H9 (cell line): ENCODE data around the gene CCDC57. TPM values are rescaled to one million over a fixed set of nuclear protein-coding genes. Genes with fewer than 3 reads are reported as not detected.

Experiments
- DNase-seq: peaks from one replicate; pipeline ENCODE4 v3.0.0-alpha.2; 2017
- H2AFZ ChIP-seq: one replicate; pipeline ENCODE4 v1.6.1; 2013; ENCODE audit warnings: mild to moderate bottlenecking, low read length, control low read depth, moderate library complexity
- H2AK5ac ChIP-seq: 2 replicates; pipeline ENCODE4 v1.6.1; 2013; ENCODE audit warnings: low read length, control low read depth, mixed read lengths; ENCODE audit not compliant: insufficient read length
- H2BK120ac ChIP-seq: one replicate; pipeline ENCODE4 v1.6.1; 2013; ENCODE audit warnings: low read depth, mild to moderate bottlenecking, low read length, control low read depth, inconsistent platforms; ENCODE audit not compliant: poor library complexity, severe bottlenecking
- H2BK12ac ChIP-seq: 2 replicates; pipeline ENCODE4 v1.6.1; 2013; ENCODE audit warnings: low read length, control low read depth, mixed read lengths, low read depth; ENCODE audit not compliant: insufficient read length
- H2BK15ac ChIP-seq: 2 replicates; pipeline ENCODE4 v1.6.1; 2013; ENCODE audit warnings: low read depth, low read length, control low read depth
- H2BK20ac ChIP-seq: one replicate; pipeline ENCODE4 v1.6.1; 2013; ENCODE audit warnings: low read depth, mild to moderate bottlenecking, low read length, control low read depth, inconsistent platforms; ENCODE audit not compliant: poor library complexity, severe bottlenecking
- H2BK5ac ChIP-seq: 2 replicates; pipeline ENCODE4 v1.6.1; 2013; ENCODE audit warnings: low read length, control low read depth, mixed read lengths; ENCODE audit not compliant: insufficient read length
- H3K14ac ChIP-seq: 2 replicates; pipeline ENCODE4 v1.6.1; 2013; ENCODE audit warnings: low read length, control low read depth; ENCODE audit not compliant: insufficient read depth
- H3K18ac ChIP-seq: 2 replicates; pipeline ENCODE4 v1.6.1; 2013; ENCODE audit warnings: low read depth, mild to moderate bottlenecking, mixed read lengths, low read length, control low read depth; ENCODE audit not compliant: insufficient read length
- H3K23ac ChIP-seq: 2 replicates; pipeline ENCODE4 v1.6.1; 2013; ENCODE audit warnings: low read length, control low read depth, mixed read lengths, low read depth; ENCODE audit not compliant: insufficient read length
- H3K23me2 ChIP-seq: 2 replicates; pipeline ENCODE4 v1.6.1; 2013; ENCODE audit warnings: low read depth, mild to moderate bottlenecking, mixed read lengths, low read length, control low read depth; ENCODE audit not compliant: insufficient read length, poor library complexity, severe bottlenecking
- H3K27ac ChIP-seq: 2 replicates; pipeline ENCODE4 v1.5.1; 2013; ENCODE audit warnings: low read length, control low read depth, mixed read lengths, low read depth; ENCODE audit not compliant: insufficient read length
- H3K27me3 ChIP-seq: 2 replicates; pipeline ENCODE4 v1.6.1; 2013; ENCODE audit warnings: low read length, control low read depth, inconsistent platforms; ENCODE audit not compliant: insufficient read depth
- H3K4ac ChIP-seq: 2 replicates; pipeline ENCODE4 v1.6.1; 2013; ENCODE audit warnings: low read depth, mild to moderate bottlenecking, control low read depth, inconsistent platforms, low read length, moderate library complexity
- H3K4me1 ChIP-seq: 2 replicates; pipeline ENCODE4 v1.6.1; 2013; ENCODE audit warnings: low read length, control low read depth, inconsistent platforms; ENCODE audit not compliant: insufficient read depth
- H3K4me2 ChIP-seq: 2 replicates; pipeline ENCODE4 v1.6.1; 2013; ENCODE audit warnings: low read length, control low read depth, mixed read lengths; ENCODE audit not compliant: insufficient read length, insufficient read depth
- H3K56ac ChIP-seq: 2 replicates; pipeline ENCODE4 v1.6.1; 2013; ENCODE audit warnings: low read depth, mild to moderate bottlenecking, mixed read lengths, low read length, control low read depth; ENCODE audit not compliant: insufficient read length
- H3K79me1 ChIP-seq: 2 replicates; pipeline ENCODE4 v1.6.1; 2013; ENCODE audit warnings: low read depth, mild to moderate bottlenecking, moderate library complexity, low read length, control low read depth, inconsistent platforms; ENCODE audit not compliant: insufficient read depth, poor library complexity, severe bottlenecking
- H3K79me2 ChIP-seq: 2 replicates; pipeline ENCODE4 v1.6.1; 2013; ENCODE audit warnings: low read length, control low read depth, inconsistent platforms; ENCODE audit not compliant: insufficient read depth
- H3K9ac ChIP-seq: 2 replicates; pipeline ENCODE4 v1.6.1; 2013; ENCODE audit warnings: low read length, control low read depth, mixed read lengths; ENCODE audit not compliant: insufficient read length; ENCODE audit errors: extremely low read depth
- H3K9me3 ChIP-seq: one replicate; pipeline ENCODE4 v1.6.1; 2013; ENCODE audit warnings: low read depth, low read length, inconsistent platforms; ENCODE audit not compliant: control insufficient read depth
- H3T11ph ChIP-seq: one replicate; pipeline ENCODE4 v1.6.1; 2013; ENCODE audit warnings: mild to moderate bottlenecking, low read length, control low read depth, inconsistent platforms
- H4K20me1 ChIP-seq: one replicate; pipeline ENCODE4 v1.6.1; 2013; ENCODE audit not compliant: control insufficient read depth, insufficient read length, insufficient read depth
- H4K5ac ChIP-seq: 2 replicates; pipeline ENCODE4 v1.6.1; 2013; ENCODE audit warnings: low read depth, mild to moderate bottlenecking, mixed read lengths, low read length, control low read depth; ENCODE audit not compliant: insufficient read length
- H4K8ac ChIP-seq: replicated peaks from 2 replicates; pipeline ENCODE4 v1.6.1; 2013; ENCODE audit warnings: low read length, control low read depth, mixed read lengths, low read depth; ENCODE audit not compliant: insufficient read length
- H4K91ac ChIP-seq: 2 replicates; pipeline ENCODE4 v1.6.1; 2013; ENCODE audit warnings: low read depth, mild to moderate bottlenecking, moderate library complexity, mixed read lengths, low read length, control low read depth; ENCODE audit not compliant: insufficient read length
- H3K27ac Mint-ChIP-seq, 3 experiments: 2 replicates in 2 of 3; 3 replicates in 1 of 3; pipeline ENCODE4 v1.8.0; 2020 to 2021; ENCODE audit warnings: mixed read lengths in 3 of 3, mild to moderate bottlenecking in 1 of 3, moderate library complexity in 1 of 3
- H3K27me3 Mint-ChIP-seq: 2 replicates; pipeline ENCODE4 v1.8.0; 2021; ENCODE audit warnings: low read depth, mild to moderate bottlenecking, moderate library complexity, mixed read lengths
- H3K36me3 Mint-ChIP-seq, 3 experiments: 2 replicates in 2 of 3; 3 replicates in 1 of 3; pipeline ENCODE4 v1.8.0; 2020 to 2021; ENCODE audit warnings: low read depth in 3 of 3, mixed read lengths in 3 of 3; ENCODE audit not compliant: insufficient read depth in 1 of 3
- H3K4me1 Mint-ChIP-seq, 2 experiments: 2 replicates each; pipeline ENCODE4 v1.8.0; 2020; ENCODE audit warnings: mixed read lengths in 2 of 2
- H3K4me3 Mint-ChIP-seq, 2 experiments: 2 replicates in 1 of 2; 3 replicates in 1 of 2; pipeline ENCODE4 v1.8.0; 2020 to 2021; ENCODE audit warnings: mild to moderate bottlenecking in 2 of 2, mixed read lengths in 2 of 2, moderate library complexity in 1 of 2
- H3K9me3 Mint-ChIP-seq, 2 experiments: 2 replicates in 1 of 2; 3 replicates in 1 of 2; pipeline ENCODE4 v1.8.0; 2020; ENCODE audit warnings: mild to moderate bottlenecking in 2 of 2, mixed read lengths in 2 of 2, moderate library complexity in 1 of 2
- CTCF ChIP-seq: fragments of 200-600 bp; sonication (generic); conservative IDR thresholded peaks from 3 replicates; pipeline ENCODE4 v1.8.0; 2021; ENCODE audit warnings: antibody characterized with exemption, mild to moderate bottlenecking
- WGBS: extraction: QIAGEN DNeasy Blood & Tissue Kit; methylation state at CpG from one replicate; pipeline ENCODE4 v1.1.7; 2013; ENCODE audit warnings: missing lambda C conversion rate, low lambda C conversion rate, mixed read lengths; ENCODE audit not compliant: insufficient read length; ENCODE audit errors: extremely low coverage; 5-methylcytosine and 5-hydroxymethylcytosine counted together
- total RNA-seq: library from RNA; stranded (reverse); gene quantifications from 2 replicates; pipeline ENCODE4 v1.2.1, GENCODE V29; 2021

The CCDC57 gene
- total RNA-seq, 1 experiment from 2014 or later, result 11.0 TPM

DNA sequence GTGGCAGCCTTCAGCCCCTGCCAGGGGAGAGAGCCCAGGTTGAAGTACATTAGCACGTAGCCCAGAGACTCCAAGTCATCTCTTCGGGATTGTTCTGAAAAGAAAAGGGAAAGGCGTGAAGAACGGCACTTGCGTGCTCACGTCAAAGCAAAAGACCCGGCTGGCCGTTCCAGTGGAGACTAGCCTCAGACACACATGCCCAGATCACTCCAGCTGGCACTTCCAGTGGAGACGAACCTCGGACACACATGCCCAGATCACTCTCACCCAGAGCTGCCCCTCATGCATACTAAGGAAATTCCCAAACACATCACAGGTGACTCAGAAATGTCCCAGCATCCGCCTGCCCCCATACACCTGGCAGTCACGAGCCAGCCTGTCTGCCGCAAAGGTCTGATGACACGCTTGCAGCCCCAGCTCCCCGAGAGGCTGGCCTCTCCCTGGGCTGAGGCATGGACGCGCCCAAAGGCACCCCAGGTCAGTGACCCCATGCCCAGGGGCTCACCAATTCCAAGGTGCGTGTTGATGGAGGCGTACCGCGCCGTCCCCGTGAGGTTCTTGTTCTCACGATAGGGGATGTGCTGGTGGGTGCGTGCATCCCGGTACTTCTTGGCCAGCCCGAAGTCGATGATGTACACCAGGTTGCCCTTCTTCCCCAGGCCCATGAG, 40.0 kb upstream of the CCDC57 start:
- H3K79me2 ChIP-seq, result peaks cover 2% of the 10 kb centered on the region; the same call in 1 of the 2 replicates
- Mint-ChIP-seq H3K27me3 (no peaks in the 10 kb centered on the region), H3K4me1 (0 out of 4 replicates have a peak, but pooled peaks cover 0 to 2% of the 10 kb centered on the region in 2 experiments), H3K27ac (peak overlapping the region; percentile 16 to 76 (median 65); a peak in 4 of 7 replicates), H3K9me3 (no peaks in the 10 kb centered on the region; a peak in 1 of 5 replicates), H3K36me3 (peaks cover 61 to 83% (median 78%) of the 10 kb centered on the region in 3 experiments; a peak in 6 of 7 replicates), H3K4me3 (no peak overlapping the region)
- H3K4me1 ChIP-seq, result no peaks in the 10 kb centered on the region
- H2BK12ac ChIP-seq, result no peak overlapping the region
- H3K4ac ChIP-seq, result no peak overlapping the region
- no peak overlapping the region for H2BK120ac ChIP-seq
- H3K23me2 ChIP-seq, result no peaks in the 10 kb centered on the region
- H2BK15ac ChIP-seq, result no peak overlapping the region
- no peak overlapping the region for H2BK20ac ChIP-seq
- TF ChIP-seq CTCF, result no peak
- no peak overlapping the region for H2BK5ac ChIP-seq
- H3K18ac ChIP-seq, result no peak overlapping the region
- H3K56ac ChIP-seq, result no peak overlapping the region
- peaks cover 18% of the 10 kb centered on the region for H3K79me1 ChIP-seq
- H3K9ac ChIP-seq, result no peak overlapping the region
- H3K9me3 ChIP-seq, result no peaks in the 10 kb centered on the region
- no peak overlapping the region for H4K8ac ChIP-seq
- no CpG with 5 or more reads among the region's 28 CpGs for WGBS
- H4K5ac ChIP-seq, result no peak overlapping the region
- no peak overlapping the region for H2AK5ac ChIP-seq
- H4K91ac ChIP-seq, result no peak overlapping the region
- no peak overlapping the region for H3K23ac ChIP-seq
- H3K27me3 ChIP-seq, result peaks cover 2% of the 10 kb centered on the region; the same call in 1 of the 2 replicates
- H4K20me1 ChIP-seq, result peaks cover under 1% of the 10 kb centered on the region
- H3T11ph ChIP-seq, result no peak overlapping the region
- DNase-seq, result no peak
- no peak overlapping the region for H2AFZ ChIP-seq
- no peak overlapping the region for H3K14ac ChIP-seq
- no peak overlapping the region for H3K27ac ChIP-seq
- no peak overlapping the region for H3K4me2 ChIP-seq
